PC-3 (cell line): ENCODE results near the gene SLC4A5. TPM values are rescaled to one million over a fixed set of nuclear protein-coding genes. Genes with fewer than 3 reads are reported as not detected.

Source experiments
- ATAC-seq: fragments of 200-7000 bp; cut with Tn5 transposase; 2 replicates; pipeline ENCODE4 v1.9.1; 2020; ENCODE audit warnings: mild to moderate bottlenecking, moderate library complexity
- BruUV-seq: library from RNA; stranded (reverse); fragments of 400-500 nt; replicated peaks from 2 replicates; lab custom pipeline; 2021; lab: Mats Ljungman, UMichigan
- CTCF ChIA-PET: fragments of 300-600 bp; sonication (Branson Sonifier 250); formaldehyde crosslinking; loops from one replicate; lab custom pipeline; 2022; ENCODE audit warnings: antibody characterized with exemption; lab: Charles Lee
- POLR2A ChIA-PET: fragments of 300-600 bp; sonication (Branson Sonifier 250); formaldehyde crosslinking; loops from one replicate; lab custom pipeline; 2022; ENCODE audit warnings: antibody characterized with exemption; ENCODE audit not compliant: unreplicated experiment; lab: Charles Lee
- DNase-seq: peaks from one replicate; pipeline ENCODE4 v3.0.0-alpha.2; 2015
- H2AFZ ChIP-seq: fragments of 300-600 bp; sonication (generic); 2 replicates; pipeline ENCODE4 v1.6.0; 2016; ENCODE audit warnings: antibody characterized with exemption, low read length
- H3F3A ChIP-seq: fragments of 300-600 bp; sonication (generic); one replicate; pipeline ENCODE4 v1.6.0; 2017; ENCODE audit warnings: antibody characterized with exemption, low read length, control low read depth, mild to moderate bottlenecking; ENCODE audit not compliant: unreplicated experiment
- H3K27ac ChIP-seq: fragments of 300-600 bp; sonication (generic); 2 replicates; pipeline ENCODE4 v1.5.1; 2016; ENCODE audit warnings: mild to moderate bottlenecking, low read length
- H3K27me3 ChIP-seq: fragments of 300-600 bp; sonication (generic); 2 replicates; pipeline ENCODE4 v1.6.1; 2016; ENCODE audit warnings: low read length, mixed read lengths
- H3K36me3 ChIP-seq: fragments of 300-600 bp; sonication (generic); 2 replicates; pipeline ENCODE4 v1.6.1; 2016; ENCODE audit warnings: low read depth, mixed run types, low read length, mixed read lengths
- H3K4me1 ChIP-seq: fragments of 300-600 bp; sonication (generic); 2 replicates; pipeline ENCODE4 v1.5.1; 2016; ENCODE audit warnings: low read length; ENCODE audit not compliant: insufficient read depth
- H3K4me2 ChIP-seq: fragments of 300-600 bp; sonication (generic); 2 replicates; pipeline ENCODE4 v1.6.0; 2016; ENCODE audit warnings: low read length
- H3K4me3 ChIP-seq: fragments of 300-600 bp; sonication (generic); 2 replicates; pipeline ENCODE4 v1.5.1; 2016; ENCODE audit warnings: mild to moderate bottlenecking, low read length, mixed read lengths
- H3K79me2 ChIP-seq: fragments of 300-600 bp; sonication (generic); 2 replicates; pipeline ENCODE4 v1.6.1; 2017; ENCODE audit warnings: low read length, mixed read lengths
- H3K9ac ChIP-seq: fragments of 300-600 bp; sonication (generic); 2 replicates; pipeline ENCODE4 v1.6.0; 2016; ENCODE audit warnings: mild to moderate bottlenecking, low read length
- H3K9me2 ChIP-seq: fragments of 300-600 bp; sonication (generic); replicated peaks from 2 replicates; pipeline ENCODE4 v1.6.1; 2016; ENCODE audit warnings: mixed run types, low read length, mixed read lengths
- H3K9me3 ChIP-seq: fragments of 300-600 bp; sonication (generic); 2 replicates; pipeline ENCODE4 v1.6.1; 2016; ENCODE audit warnings: low read length, mixed read lengths
- H4K20me1 ChIP-seq: fragments of 300-600 bp; sonication (generic); 2 replicates; pipeline ENCODE4 v1.6.1; 2016; ENCODE audit warnings: low read length, mixed read lengths
- EZH2 ChIP-seq: fragments of 300-600 bp; sonication (generic); IDR thresholded peaks from one replicate; pipeline ENCODE4 v1.6.1; 2017; ENCODE audit warnings: antibody characterized with exemption, mild to moderate bottlenecking, low read length; ENCODE audit not compliant: unreplicated experiment
- EZH2phosphoT487 ChIP-seq: fragments of 300-600 bp; sonication (generic); IDR thresholded peaks from 2 replicates; pipeline ENCODE4 v1.6.1; 2018; ENCODE audit warnings: mild to moderate bottlenecking, antibody characterized with exemption, low read length, borderline replicate concordance
- intact Hi-C: fragments of 100-400 bp; cut with micrococcal nuclease; formaldehyde crosslinking; loops from 2 replicates; pipeline ENCODE4 v1.9.0; 2023
- total RNA-seq: library from RNA; depleted of rRNA; stranded (reverse); fragments of >200 nt; gene quantifications from 2 replicates; pipeline ENCODE4 v1.2.3, GENCODE V29; 2014
- TF ChIP-seq, protein P1 (sequence below): fragments of 300-600 bp; sonication (generic); conservative IDR thresholded peaks from 2 replicates; pipeline ENCODE4 v1.5.1; 2017; ENCODE audit warnings: antibody characterized with exemption, low read depth, mild to moderate bottlenecking, low read length

Gene SLC4A5
- total RNA-seq, 1 experiment from 2014 or later = 2.4 TPM

- no peaks in the 10 kb centered on the region for H3K79me2 ChIP-seq
- DNase-seq (no peak), ATAC-seq (no peak)
- no peaks in the 10 kb centered on the region for H3K4me1 ChIP-seq
- no peak overlapping the region for H3K9ac ChIP-seq
- POLR2A ChIA-PET = no interaction called here
- TF ChIP-seq EZH2phosphoT487 = no peak
- TF ChIP-seq, protein P1, sequence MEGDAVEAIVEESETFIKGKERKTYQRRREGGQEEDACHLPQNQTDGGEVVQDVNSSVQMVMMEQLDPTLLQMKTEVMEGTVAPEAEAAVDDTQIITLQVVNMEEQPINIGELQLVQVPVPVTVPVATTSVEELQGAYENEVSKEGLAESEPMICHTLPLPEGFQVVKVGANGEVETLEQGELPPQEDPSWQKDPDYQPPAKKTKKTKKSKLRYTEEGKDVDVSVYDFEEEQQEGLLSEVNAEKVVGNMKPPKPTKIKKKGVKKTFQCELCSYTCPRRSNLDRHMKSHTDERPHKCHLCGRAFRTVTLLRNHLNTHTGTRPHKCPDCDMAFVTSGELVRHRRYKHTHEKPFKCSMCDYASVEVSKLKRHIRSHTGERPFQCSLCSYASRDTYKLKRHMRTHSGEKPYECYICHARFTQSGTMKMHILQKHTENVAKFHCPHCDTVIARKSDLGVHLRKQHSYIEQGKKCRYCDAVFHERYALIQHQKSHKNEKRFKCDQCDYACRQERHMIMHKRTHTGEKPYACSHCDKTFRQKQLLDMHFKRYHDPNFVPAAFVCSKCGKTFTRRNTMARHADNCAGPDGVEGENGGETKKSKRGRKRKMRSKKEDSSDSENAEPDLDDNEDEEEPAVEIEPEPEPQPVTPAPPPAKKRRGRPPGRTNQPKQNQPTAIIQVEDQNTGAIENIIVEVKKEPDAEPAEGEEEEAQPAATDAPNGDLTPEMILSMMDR = no peak
- TF ChIP-seq EZH2 = no peak
- no peaks in the 10 kb centered on the region for H3K27me3 ChIP-seq
- H3K4me3 ChIP-seq = no peak overlapping the region
- H3K4me2 ChIP-seq = no peak overlapping the region
- no peak overlapping the region for H2AFZ ChIP-seq
- BruUV-seq = no TSS peak
- CTCF ChIA-PET = no interaction called here
- H3F3A ChIP-seq = no peaks in the 10 kb centered on the region
- intact Hi-C loops = no loop called here
- no peaks in the 10 kb centered on the region for H3K9me3 ChIP-seq
- H3K36me3 ChIP-seq = no peaks in the 10 kb centered on the region
- no peaks in the 10 kb centered on the region for H4K20me1 ChIP-seq
- H3K9me2 ChIP-seq = no peaks in the 10 kb centered on the region
- H3K27ac ChIP-seq = no peak overlapping the region
Observed at GRCh38 chr2:74290066-74290465, 53.1 kb downstream of the SLC4A5 start.

DNA sequence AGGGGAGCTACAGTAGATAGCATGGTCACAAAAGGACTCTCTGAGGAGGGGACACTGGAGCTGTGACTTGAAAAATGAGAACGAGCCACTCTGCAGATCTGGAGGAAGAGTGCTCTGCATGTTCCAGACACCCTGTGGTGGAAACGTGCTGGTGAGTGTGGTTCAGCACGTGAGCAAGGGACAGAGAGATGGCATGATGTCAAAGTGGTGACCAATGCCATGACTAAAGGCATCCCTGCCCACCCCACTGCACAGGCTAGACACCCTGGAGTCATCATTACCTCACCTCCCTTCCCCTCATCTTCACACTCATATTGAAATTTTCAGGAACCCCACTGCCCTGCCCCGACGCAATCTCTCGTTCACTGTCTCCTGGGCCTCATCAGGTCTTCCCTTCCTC lies 56.5 kb downstream of the SLC4A5 start:
- no peak overlapping the region for H3K27ac ChIP-seq
- ATAC-seq (no peak), DNase-seq (no peak)
- no peaks in the 10 kb centered on the region for H3F3A ChIP-seq
- H3K4me2 ChIP-seq = no peak overlapping the region
- H3K9ac ChIP-seq = no peak overlapping the region
- H3K36me3 ChIP-seq = no peaks in the 10 kb centered on the region
- intact Hi-C loops = no loop called here
- H3K4me1 ChIP-seq = no peaks in the 10 kb centered on the region
- no peaks in the 10 kb centered on the region for H3K9me2 ChIP-seq
- no peaks in the 10 kb centered on the region for H4K20me1 ChIP-seq
- no peak for TF ChIP-seq EZH2phosphoT487
- TF ChIP-seq EZH2 = no peak
- TF ChIP-seq, protein P1 = no peak
- ChIA-PET POLR2A (no interaction called here), CTCF (no interaction called here)
- no peaks in the 10 kb centered on the region for H3K27me3 ChIP-seq
- BruUV-seq = no TSS peak
- H3K9me3 ChIP-seq = no peaks in the 10 kb centered on the region
- no peak overlapping the region for H3K4me3 ChIP-seq
- H3K79me2 ChIP-seq = no peaks in the 10 kb centered on the region
- no peak overlapping the region for H2AFZ ChIP-seq

DNA sequence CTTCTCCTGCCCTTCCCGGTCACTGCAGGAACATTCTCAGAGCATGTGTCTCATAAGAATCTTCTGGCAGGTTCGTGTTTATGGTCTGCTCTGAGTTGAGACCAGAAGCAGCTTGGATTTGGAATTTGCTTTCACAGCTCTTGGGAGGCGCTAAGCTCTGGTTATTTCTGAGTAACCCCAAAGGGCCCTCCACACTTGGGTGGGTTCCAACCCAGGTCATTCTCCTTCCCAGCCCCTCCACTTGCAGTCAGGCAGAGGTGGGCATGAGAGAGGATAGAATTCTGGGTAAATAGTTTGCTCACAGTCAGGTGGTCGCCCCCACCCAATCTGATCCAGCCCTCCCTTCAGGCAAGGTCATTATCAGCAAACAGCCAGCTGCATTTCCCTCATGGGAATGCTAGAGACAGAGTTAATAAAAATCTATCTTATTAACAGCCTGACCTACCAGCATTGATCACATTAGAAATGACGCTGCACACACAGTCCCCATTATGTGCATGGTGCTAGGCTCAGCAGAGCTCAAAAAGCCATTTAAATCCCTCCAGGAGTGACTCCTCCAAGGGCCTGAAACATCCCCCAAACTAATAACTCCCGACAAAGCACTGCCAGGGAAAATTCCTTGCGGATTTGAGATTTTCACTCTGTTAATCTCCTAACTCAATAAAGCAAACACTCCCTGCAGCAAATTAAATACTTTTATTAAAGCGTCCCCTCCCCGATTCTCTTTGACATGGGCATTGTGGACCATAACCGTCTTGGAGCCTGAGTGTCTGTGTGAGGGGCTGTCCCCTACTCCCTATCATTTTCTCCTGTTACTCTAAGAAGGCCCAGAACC lies 61.9 kb downstream of the SLC4A5 start:
- Histone ChIP-seq H3K9ac (no peak overlapping the region), H3K9me3 (no peaks in the 10 kb centered on the region), H3K79me2 (no peaks in the 10 kb centered on the region), H3K9me2 (no peaks in the 10 kb centered on the region), H3K27me3 (no peaks in the 10 kb centered on the region), H4K20me1 (no peaks in the 10 kb centered on the region), H3K4me1 (no peaks in the 10 kb centered on the region), H3F3A (no peaks in the 10 kb centered on the region), H3K36me3 (no peaks in the 10 kb centered on the region), H2AFZ (no peak overlapping the region), H3K4me3 (no peak overlapping the region), H3K27ac (no peak overlapping the region), H3K4me2 (no peak overlapping the region)
- TF ChIP-seq EZH2 = no peak
- TF ChIP-seq EZH2phosphoT487 = no peak
- TF ChIP-seq, protein P1 = no peak
- ATAC-seq (no peak), DNase-seq (no peak)
- no TSS peak for BruUV-seq
- intact Hi-C loops = no loop called here
- POLR2A ChIA-PET = no interaction called here
- CTCF ChIA-PET = no interaction called here
